Esophagus mucosa (tissue), 1 donor: ENCODE results near the gene COL5A1. TPM values are rescaled to one million over a fixed set of nuclear protein-coding genes. Genes with fewer than 3 reads are reported as not detected.
"Not testable (repeated sequence)": the region's sequence is repeated elsewhere in the genome, so short reads cannot be mapped to it uniquely, and the experiment has no call there.

Experiments
- ATAC-seq: fragments of 200-7000 bp; cut with Tn5 transposase; one replicate; pipeline ENCODE4 v1.9.1; 2020
- total RNA-seq: library from RNA; stranded (reverse); gene quantifications from one replicate; pipeline ENCODE4 v1.2.4, GENCODE V29; 2023
- donor health status: DM: yes; HTN: yes; CAD: no.

COL5A1 gene
- total RNA-seq, 1 donor from 2014 or later, result 3.3 TPM

DNA sequence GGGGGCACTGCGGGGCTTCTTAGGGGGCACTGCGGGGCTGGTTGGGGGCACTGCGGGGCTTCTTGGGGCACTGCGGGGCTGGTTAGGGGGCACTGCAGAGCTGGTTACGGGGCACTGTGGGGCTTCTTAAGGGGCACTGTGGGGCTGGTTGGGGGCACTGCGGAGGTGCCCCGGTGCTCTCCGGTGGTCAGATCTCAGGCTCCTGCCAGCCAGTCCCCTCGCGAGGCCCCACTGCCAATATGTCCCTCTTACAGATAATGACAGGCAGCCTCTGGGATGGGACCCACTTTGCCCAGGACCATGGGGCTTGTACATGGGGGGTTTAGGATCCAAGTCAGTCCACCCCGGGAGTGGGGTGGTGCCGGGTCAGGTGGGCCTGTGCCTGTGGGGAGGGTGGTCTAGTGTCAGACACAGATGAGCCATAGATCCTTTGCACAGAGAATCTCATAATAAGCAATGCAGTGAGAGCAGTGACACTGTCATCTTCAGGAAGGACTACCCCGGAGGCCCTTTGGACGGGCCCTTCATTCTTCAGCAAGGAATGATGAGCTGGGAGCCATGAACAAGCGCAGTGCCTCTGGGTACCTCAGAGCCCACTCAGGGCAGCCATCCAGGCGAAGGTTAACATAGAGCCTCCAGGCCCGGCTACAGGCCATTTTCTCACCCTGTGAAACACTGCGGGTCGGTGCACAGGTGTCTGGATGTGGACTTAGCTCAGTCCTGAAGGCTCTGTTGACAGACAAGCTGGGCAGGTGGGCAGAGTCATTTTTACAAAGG is 38.2 kb downstream of the COL5A1 start:
- no peak for ATAC-seq

DNA sequence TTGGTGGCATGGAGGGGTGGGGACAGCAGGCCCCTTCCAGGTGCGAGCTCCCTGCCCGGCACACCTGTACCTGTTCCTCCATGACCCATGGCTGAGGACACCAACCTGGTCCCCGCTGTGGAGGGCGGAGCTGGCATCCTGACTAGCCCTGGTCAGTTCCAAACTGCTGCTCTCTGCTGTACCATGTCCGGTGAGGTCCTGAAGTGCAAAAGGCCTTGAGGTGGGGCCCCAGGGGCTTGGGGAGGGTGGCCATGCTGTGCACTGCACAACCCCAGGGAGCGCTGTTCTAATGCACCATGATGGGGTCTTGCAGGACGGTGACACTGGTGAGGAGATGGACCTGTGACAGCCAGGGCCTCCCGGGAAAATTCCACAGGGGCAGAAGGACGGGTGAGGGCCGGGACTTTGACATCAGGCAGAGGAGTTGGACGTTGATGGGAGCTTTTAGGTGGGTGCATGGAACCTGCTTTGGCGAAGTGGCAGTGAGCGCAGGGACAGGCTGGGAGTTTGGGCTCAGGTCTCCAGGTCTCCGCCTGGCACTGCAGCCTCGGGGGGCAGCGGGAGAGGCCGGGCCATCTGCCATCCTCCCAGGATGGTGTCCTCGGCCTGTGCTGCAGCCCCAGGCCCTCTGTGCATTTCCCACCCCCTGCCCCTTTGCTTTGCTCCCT is 38.9 kb downstream of the COL5A1 start:
- no peak for ATAC-seq

DNA sequence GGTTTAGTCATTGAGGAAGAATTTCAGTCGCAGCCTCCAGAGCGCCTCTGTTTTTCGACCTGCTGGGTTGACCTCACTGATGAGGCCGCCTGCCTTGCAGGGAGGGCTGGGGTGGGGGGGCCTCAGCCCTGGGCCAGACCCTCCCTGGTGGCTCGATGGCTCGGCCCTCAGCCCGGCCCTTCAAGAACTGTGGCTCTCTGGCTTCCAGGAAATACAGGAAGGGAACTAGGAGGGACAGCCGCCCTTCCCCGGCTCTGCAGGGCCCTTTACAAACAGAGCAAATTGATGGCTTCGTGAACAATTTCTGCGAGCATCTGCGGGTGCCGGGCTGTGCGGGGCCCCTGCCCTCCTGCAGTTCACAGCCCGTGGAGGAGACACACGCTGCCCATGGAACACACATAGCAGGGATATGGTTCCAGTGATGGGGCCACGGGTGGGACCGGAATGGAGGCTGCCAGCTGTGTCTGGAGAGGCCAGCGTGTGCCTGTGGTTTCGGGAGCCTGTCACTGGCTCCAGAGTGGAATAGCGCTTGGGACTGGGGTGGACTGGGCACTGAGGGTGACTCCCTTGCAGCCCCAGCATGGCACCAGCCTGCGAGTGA is 39.6 kb downstream of the COL5A1 start:
- ATAC-seq, result no peak

DNA sequence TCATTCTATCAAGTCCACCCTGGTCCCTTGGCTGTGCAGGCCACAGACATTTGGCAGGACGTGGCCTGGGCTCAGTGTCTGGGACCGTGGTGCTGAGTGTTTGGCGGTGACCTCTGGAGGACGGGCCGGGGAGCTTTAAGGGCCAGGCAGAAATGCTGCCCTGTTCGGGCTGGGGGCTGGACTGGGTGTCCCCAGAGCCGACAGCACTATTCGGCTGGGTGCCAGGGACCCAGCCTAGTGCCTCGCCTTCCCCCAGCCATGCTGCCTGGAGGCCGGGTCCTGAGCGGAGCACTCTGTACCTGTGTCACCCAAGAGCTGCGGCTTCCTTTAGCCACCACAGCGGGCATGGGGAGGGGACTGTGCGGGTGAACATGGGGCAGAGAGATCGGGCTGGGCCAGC is 40.4 kb downstream of the COL5A1 start:
- no peak for ATAC-seq

DNA sequence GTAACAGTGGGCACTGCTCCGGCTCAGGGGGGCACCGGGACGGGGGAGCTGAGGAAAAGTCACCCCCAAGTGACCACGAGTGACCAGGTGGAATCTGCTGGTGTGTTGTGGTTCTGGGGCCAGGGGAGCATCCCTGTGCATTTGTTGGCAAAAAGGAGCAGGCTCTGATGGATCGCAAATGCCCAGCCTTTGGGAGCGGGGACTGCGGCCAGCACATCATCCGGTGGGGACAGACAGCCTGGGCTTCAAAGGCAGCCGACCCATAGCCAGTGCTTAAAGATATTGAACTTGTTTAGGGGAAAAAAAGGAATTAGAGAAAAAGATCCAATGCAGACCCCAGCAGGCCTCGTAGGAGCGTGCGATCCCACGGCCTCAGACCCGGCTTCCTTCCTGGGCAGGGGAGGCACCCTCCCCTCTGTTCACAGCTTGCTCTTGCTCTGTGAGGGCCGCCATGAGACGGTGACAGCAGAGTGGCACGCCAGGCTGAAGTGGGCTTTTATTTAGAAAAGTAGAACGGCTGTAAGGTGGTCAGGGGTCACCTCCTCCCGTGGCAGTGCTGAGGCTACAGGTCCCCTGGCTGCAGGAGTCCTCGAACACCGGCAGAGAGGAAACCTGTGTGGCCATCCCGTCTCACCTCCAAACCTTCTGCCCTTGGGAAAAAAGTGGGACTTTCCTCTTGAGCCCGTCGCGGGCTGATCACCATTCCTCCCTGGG is 41.2 kb downstream of the COL5A1 start:
- ATAC-seq, result no peak

DNA sequence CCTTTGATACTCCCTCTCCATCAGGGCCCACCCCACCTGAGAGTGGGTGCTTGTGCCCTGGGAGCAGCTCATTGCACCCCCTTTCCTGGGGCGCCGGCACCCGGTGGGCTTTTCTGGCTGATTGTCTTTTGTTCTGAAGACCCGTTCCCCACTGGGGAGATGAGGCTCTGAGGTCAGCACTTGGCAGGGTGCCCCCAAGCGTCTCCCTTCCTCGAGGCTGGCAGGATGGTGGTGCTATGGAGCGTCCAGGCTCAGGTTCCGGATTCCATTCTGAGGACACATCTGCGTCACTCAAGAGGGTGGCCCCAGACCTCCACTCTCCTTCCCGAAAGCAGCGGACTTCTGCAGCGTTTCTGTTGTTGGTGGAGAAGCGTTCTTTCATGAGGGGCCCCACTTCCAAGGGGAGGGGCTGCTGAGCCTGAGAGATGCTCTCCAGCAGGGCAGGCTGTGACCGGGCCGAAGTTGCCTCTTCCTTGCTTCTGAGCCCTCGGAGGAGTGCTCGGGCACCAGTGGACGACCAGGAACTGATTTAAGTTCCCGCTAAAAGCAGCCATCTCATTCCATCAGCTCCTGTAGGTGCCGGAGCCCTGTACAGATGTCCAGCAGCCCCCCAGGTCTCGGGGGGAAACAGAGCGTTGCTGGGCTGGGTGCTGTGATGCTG is 42.2 kb downstream of the COL5A1 start:
- ATAC-seq, result no peak

DNA sequence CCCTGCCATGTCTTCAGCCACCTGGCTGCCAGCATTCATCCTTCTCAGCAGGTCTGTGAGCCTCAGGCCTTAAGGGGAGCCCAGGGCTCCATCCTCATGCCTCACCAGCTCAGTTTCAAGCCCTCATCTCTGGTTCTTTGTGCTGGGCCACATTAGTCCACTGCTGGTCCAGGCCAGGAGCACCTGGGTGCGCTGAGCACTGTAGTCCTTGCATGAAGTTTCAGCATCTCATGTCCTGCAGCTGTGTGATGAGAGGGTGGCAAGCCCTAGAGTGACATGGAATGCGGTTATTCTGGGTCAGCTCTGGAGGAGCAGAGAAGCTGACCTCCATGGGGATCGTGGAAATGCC is 42.7 kb downstream of the COL5A1 start:
- ATAC-seq, result no peak

DNA sequence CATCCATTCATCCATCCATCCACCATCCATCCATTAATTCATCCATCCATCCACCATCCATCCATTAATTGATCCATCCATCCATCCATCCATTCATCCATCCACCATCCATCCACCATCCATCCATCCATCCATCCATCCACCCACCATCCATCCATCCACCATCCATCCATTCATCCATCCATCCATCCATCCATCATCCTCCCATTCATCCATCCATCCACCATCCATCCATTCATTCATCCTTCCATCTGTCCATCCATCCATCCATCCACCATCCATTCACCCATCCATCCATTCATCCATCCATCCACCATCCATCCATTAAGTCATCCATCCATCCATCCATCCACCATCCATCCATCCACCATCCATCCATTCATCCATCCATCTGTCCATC is 43.3 kb downstream of the COL5A1 start:
- not testable (repeated sequence) for ATAC-seq

DNA sequence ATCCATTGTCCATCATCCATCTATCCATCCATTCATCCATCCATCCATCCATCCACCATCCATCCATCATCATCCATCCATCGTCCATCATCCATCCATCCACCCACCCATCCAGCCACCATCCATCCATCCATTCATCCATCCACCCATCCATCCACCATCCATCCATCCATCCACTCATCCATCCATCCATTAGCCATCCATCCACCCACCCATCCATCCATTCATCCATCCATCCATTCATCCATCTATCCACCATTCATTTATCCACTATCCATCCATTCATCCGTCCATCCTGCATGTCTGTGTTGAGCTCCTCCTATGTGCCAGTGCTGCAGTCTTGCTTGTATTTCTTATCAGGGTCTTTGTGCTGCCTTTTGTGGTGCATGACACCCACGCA is 44.2 kb downstream of the COL5A1 start:
- ATAC-seq, result no peak

DNA sequence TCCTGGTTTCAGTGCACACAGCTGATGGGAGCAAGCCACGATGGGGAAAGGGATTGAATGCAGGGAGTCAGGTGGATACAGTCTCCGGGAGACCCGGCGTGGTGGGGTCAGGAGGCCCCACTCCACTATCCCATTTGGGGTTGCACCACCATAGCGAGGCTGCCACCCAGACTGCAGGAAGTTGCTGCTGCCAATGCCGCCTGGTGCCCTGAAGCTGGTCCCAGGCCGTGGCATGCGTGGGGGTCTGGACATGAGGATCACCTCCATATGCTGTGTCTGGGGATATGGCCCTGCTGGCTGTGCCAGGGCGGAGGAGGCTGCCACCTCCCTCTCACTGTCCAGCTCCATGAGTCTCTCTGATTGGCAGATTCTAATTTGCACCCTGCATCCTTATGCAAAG is 45.3 kb downstream of the COL5A1 start:
- ATAC-seq, result no peak

DNA sequence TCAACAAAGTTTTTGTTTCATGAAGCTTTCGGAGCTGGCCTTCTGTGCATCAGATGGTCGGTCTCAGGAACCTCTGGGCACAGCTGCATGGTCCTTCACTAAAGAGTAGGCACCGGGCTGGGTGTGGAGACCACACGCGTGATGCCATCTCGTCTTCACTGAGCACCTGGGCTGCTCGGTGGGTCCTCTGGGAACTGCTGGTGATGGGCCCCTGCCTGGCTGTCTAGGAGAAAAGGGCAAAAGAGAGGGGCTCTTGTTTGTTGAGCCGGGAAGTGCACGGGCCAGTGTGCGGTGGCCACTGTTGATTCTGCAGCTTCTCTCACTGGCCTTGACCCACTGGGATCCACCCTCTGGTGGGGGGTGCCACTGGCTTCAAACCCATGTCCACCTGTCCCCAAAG is 46.0 kb downstream of the COL5A1 start:
- ATAC-seq, result no peak

DNA sequence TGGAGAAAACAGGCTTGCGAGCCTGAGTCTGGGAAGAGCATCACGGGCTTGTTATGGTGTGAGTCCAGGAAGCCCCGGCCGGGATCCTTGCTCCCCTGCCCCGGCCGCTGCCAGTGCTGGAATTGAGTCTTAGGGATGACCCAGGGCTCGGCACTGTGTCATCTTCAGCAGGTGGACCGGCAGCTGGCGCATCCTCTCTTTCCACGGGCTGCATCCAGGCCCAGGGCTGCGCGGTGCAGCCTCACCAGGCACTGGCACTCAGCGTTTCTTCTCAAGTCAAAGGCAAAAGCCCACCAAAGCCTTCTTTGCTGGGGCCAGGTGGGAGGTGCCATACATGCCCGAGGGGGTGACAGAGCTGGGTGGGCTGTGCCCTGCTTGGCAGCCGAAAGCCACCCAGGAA is 46.6 kb downstream of the COL5A1 start:
- ATAC-seq, result no peak

DNA sequence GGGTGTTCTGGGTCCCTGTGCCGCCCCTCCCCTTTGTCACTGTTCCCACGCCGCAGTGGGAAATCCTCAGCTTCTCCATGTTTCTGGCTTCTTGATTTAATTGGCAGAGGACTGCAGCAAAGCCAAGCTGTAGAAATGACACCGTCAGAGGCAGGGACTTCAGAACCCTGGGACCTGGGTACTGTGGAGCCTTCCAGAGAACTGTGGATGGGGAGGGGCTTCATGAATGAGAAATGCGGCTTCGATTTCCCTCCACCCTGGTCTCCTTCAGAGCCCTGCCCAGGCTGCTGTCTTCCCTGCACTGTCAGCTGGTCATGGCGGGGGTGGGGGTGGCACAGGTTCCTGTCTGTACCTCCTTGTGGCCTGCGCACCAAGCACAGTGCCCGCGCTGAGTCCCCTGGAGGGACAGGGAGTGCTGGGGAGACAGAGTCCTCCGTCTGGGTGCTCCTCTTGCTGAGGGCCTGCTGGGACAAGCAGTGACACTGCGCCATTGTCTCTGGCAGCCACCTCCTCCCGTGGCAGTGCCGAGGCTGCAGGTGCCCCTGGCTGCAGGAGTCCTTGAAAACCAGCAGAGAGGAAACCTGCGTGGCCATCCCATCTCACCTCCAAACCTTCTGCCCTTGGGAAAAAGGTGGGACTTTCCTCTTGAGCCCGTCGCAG is 47.2 kb downstream of the COL5A1 start:
- ATAC-seq, result no peak

DNA sequence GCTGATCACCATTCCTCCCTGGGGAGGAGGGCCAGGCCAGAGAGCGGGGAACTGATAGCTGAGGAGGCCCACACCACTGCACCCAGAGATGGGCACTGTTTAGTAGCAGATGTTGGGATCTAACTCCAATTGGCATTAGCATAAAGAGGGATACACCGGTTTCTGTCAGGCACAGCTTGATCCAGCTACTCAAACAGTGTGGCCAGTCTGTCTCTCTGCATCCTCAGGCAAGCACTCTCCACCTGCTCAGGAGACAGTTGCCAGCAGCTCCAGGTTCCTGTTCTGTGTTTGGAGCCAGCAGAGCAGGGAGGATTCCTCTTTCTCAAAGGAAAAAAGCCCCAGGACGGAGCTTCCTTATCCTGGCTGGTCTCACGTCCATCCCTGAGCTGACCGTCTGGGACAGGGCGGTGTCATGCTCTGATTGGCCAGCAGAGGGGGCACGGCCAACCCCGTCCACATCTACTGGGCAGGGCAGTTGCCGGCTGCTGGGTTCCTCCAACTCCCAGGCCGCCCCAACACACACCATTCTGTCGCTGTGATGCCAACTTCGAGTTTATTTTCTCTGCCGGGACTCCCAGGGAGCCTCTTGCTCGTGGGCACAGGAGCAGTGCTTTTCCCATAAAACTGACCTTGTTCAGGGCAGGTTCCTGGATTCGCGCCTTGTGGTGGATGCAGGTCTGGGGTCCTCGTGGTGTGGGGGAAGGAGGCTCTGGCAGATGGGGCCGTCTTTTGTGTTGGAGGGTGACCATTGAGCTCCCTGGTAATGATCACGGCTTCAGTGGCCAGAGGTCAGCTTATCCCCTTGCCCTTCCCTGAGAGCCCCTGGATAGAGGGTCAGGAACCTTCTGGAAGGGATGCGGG is 47.9 kb downstream of the COL5A1 start:
- peak; percentile 74 for ATAC-seq

DNA sequence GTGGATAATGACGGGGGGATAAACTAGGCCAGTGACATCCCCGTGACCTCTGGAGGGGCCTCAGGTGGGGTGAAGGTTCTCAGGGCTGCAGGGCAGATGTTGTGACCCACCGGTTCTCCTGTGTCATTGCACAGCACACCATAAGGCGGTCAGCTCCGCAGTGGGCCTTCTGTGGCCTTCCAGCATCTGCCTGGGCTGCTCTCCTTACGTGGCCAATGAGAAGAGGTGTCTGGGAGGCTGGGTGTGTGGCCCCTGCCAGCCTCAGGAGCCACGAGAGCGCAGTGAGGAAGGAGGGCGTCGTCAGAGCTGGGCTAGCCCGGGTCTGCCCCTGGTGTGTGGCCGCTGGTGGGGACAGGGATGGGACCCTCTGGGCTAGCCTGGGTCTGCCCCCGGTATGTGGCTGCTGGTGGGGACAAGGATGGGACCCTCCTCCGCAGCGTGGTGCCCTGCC is 48.7 kb downstream of the COL5A1 start:
- ATAC-seq, result no peak

DNA sequence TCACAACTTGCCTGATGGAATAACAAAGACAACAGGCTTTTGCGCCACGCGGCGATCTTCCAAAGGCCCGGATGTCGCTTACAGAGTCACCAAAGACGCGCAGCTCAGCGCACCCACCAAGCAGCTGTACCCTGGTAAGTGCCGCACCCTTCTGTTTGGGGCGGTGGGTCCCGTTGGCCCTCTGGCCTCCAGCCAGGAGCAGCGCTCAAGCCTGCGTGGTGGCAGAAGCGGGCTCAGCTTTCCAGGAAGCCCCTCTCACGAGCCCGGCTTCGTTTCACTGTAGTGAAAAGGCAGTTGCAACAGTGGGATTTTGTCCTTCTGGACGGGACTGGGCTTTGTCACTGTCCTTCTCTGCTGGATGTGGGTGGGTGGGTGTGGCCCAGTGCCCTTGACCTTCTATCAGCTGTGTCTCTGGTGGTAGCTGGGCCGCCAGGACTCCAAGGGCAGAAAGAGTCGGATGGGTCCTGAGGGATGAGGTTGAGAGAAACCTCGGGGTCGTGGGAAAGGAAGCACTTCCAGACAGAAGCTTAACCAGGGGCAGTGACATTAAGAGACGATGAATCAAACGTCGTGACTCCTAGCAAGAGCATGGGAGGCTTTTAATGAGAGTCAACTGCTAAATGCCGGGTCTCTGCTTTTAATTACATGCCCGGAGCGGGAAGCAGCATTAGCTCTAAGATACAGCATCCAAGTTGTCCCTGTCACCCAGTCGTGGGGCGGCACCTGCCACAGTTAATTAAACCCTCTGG is 49.5 kb downstream of the COL5A1 start:
- ATAC-seq, result no peak

DNA sequence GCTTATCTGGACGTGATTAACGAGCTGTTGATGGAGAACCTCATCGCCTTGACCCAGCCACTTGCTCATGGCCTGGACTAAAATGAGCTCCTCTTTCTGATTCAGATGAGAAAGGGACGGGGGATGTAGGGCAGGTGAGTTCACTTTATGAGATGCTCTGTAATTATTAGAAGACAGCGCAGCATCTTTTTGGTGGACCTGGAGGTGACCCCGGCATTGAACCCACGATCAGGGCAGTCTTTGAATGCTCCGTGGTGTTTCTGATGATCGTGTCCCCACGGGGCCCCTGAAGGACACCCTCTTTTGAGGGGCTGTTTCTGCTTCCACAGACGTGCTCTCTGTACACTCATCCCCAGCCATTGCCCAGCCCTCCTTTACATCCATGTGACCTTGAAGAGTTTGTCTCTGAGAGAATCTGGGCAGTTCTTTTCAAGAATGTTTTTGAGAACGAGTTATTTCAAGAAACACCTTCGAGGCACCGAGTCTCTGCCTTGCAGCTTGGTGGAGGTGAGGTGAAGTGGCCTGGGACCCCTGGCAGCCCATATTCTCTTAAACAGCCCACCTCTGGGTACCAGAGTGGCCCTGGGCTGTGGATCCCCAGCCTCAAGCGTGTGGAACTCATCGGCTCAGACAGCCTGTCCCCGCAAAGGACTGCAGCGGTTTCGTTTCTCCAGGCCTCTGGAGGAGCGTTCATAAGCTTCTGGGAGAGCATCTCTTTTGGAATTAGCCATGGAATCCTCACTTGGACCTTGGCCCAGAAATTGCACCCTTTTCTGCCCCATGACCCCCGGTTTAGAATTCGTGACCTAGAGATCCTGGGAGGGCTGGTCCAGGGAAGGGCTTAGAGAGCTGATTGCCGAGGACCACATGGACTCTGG is 50.3 kb downstream of the COL5A1 start:
- ATAC-seq, result no peak

DNA sequence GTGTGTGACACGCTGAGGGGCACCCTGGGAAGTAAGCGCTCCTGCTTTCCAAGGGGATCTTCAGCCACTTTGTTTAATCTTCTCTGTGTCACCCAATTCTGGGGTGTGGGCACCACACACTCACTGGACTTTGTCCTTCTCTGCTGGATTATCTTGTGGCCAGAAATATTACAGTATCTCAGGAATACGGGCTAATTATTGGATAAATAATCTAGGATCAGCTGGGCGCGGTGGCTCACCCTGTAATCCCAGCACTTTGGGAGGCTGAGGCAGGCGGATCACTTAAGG is 50.9 kb downstream of the COL5A1 start:
- no peak for ATAC-seq

DNA sequence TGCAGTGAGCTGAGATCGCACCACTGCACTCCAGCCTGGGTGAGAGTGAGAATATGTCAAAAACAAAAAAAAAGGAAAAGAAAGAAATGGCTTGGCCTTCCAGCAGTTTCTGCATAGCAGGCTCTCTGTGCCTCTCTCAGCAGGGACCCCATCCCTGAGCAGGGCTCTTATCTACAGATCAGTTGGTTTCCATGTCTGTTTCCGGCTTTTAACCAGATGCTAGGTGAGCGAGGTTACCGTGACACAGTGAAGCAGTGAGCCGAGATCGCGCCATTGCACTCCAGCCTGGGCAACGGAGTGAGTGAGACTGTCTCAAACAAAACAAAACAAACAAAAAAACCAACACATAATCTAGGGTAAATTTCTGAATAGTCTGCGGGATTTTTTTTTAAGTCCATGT is 51.4 kb downstream of the COL5A1 start:
- no peak for ATAC-seq
